ENCODE data around the gene BCAS3.

- no peak for TF ChIP-seq CTCF (IDR thresholded peaks at IDR 0.05)
- no peak for TF ChIP-seq POLR2A (IDR thresholded peaks at IDR 0.05)
These were observed 141.9 kb downstream of the BCAS3 start for GRCh38 chr17:60819447-60820130.

All from lower leg skin (tissue), 3 donors.